Neuron (in vitro differentiated cells): ENCODE results near the gene RPS6KA5.
"Not testable (repeated sequence)": the region's sequence is repeated elsewhere in the genome, so short reads cannot be mapped to it uniquely, and the experiment has no call there.

Source experiments
- H2AFZ ChIP-seq: one replicate; pipeline ENCODE4 v1.6.1; 2013; ENCODE audit warnings: low read depth, mild to moderate bottlenecking, inconsistent platforms, low read length, moderate library complexity
- H3K27me3 ChIP-seq: one replicate; pipeline ENCODE4 v1.6.1; 2013; ENCODE audit warnings: low read length; ENCODE audit not compliant: insufficient read depth
- H3K36me3 ChIP-seq: one replicate; pipeline ENCODE4 v1.6.1; 2013; ENCODE audit warnings: low read length; ENCODE audit not compliant: insufficient read depth
- H3K4me1 ChIP-seq: one replicate; pipeline ENCODE4 v1.6.1; 2013; ENCODE audit warnings: low read length; ENCODE audit not compliant: insufficient read depth
- H3K4me3 ChIP-seq: 2 replicates; pipeline ENCODE4 v1.5.1; 2013; ENCODE audit warnings: mild to moderate bottlenecking, low read length, moderate library complexity
- H3K9me3 ChIP-seq: one replicate; pipeline ENCODE4 v1.6.1; 2013; ENCODE audit warnings: low read length

RPS6KA5 gene

GRCh38 chr14:91034379-91034778 is 26.1 kb downstream of the RPS6KA5 start:
- H3K4me3 ChIP-seq, H3K4me1 ChIP-seq, H3K36me3 ChIP-seq, H2AFZ ChIP-seq, H3K27me3 ChIP-seq, H3K9me3 ChIP-seq: not testable (repeated sequence)

DNA sequence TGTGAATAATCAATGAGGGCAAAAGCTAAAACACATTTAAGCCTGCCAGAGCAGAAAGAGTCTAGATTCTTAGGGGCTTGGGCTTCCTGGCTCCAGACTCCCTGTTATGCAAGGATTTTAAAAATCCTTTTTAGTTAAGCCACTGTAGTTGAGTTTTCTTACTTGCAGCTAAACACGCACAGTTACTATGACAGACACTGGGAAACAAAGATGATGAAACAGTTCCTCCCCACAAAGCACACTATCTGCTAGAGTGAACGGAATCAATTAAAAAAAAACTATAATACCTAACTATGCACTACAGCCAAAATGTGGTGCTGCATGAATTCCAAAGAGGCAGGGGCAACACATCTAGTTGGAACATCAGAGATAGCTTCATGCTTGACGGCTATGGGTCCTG is 28.2 kb downstream of the RPS6KA5 start:
- Histone ChIP-seq H3K4me1 (no peaks in the 10 kb centered on the region), H2AFZ (no peak overlapping the region), H3K4me3 (no peak overlapping the region), H3K36me3 (no peaks in the 10 kb centered on the region), H3K9me3 (peaks cover 2% of the 10 kb centered on the region), H3K27me3 (no peaks in the 10 kb centered on the region)

DNA sequence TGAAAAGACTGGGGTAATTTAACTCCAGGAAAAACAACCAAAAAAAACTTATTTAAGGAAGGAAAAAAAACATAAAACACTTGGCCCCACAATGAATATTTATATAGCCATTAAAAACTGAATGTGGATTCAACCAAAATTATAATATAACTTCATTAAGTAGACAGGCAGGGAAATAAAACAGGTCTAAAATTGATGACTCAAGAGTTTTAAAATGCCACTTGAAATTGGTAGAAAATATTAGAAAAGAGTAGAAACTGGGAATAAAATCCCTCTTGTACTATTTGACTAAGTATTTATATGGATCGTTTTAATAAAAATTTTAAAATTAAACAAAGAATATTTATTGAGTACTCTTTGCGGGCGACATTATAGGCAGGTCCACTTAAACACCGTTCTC is 28.8 kb downstream of the RPS6KA5 start:
- Histone ChIP-seq H3K4me3 (no peak overlapping the region), H3K27me3 (no peaks in the 10 kb centered on the region), H2AFZ (no peak overlapping the region), H3K9me3 (peaks cover 2% of the 10 kb centered on the region), H3K36me3 (no peaks in the 10 kb centered on the region), H3K4me1 (no peaks in the 10 kb centered on the region)

GRCh38 chr14:91029456-91030217 is 30.8 kb downstream of the RPS6KA5 start:
- H3K4me1 ChIP-seq = no peaks in the 10 kb centered on the region
- H3K36me3 ChIP-seq = no peaks in the 10 kb centered on the region
- H3K9me3 ChIP-seq = peaks cover 2% of the 10 kb centered on the region
- no peak overlapping the region for H2AFZ ChIP-seq
- H3K4me3 ChIP-seq = no peak overlapping the region
- no peaks in the 10 kb centered on the region for H3K27me3 ChIP-seq

DNA sequence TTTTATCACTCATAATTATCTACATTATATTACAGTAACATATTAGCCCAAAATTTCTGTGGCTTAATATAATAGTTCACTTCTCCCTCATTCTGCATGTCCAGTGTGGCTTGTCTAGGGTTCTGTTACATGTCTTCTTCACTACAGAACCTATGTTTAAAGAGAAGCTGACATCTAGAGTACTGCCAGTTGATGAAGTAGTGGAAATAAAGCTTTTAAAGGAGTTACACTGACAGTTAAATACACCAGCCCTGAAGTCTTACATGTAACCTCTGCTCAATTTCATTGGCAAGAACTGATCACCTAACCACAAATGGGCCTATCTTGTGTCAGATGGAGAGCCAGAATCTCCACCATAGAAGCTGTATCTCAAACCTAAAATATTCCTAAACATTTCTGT is 32.9 kb downstream of the RPS6KA5 start:
- no peaks in the 10 kb centered on the region for H3K36me3 ChIP-seq
- H3K4me3 ChIP-seq = no peak overlapping the region
- no peaks in the 10 kb centered on the region for H3K4me1 ChIP-seq
- H2AFZ ChIP-seq = no peak overlapping the region
- H3K9me3 ChIP-seq = no peaks in the 10 kb centered on the region
- H3K27me3 ChIP-seq = no peaks in the 10 kb centered on the region

DNA sequence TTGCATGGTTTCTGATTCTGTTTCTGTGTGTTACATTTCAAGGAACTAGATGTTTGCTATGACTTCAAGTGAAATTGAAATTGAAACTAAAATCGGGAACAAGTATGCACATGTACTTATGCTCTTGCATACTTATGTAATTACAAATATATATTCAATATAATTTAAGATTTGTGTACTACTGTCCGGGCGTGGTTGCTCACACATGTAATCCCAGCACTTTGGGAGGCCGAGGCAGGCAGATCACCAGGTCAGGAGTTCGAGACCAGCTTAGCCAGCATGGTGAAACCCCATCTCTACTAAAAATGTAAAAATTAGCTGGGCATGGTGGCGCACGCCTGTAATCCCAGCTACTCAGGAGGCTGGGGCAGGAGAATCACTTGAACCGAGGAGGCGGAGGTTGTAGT is 37.8 kb downstream of the RPS6KA5 start:
- not testable (repeated sequence) for H3K27me3 ChIP-seq, H3K9me3 ChIP-seq, H3K4me1 ChIP-seq, H3K4me3 ChIP-seq, H2AFZ ChIP-seq, H3K36me3 ChIP-seq

- Histone ChIP-seq H3K4me3 (no peak overlapping the region), H3K27me3 (no peaks in the 10 kb centered on the region), H2AFZ (no peak overlapping the region), H3K4me1 (no peaks in the 10 kb centered on the region), H3K9me3 (no peaks in the 10 kb centered on the region), H3K36me3 (no peaks in the 10 kb centered on the region)
Observed at GRCh38 chr14:91021991-91022621, 38.3 kb downstream of the RPS6KA5 start.

- Histone ChIP-seq H3K9me3 (no peaks in the 10 kb centered on the region), H3K27me3 (no peaks in the 10 kb centered on the region), H3K36me3 (no peaks in the 10 kb centered on the region), H3K4me3 (no peak overlapping the region), H3K4me1 (no peaks in the 10 kb centered on the region), H2AFZ (no peak overlapping the region)
Observed at GRCh38 chr14:91021115-91021514, 39.3 kb downstream of the RPS6KA5 start.

GRCh38 chr14:91019673-91020072 is 40.8 kb downstream of the RPS6KA5 start:
- Histone ChIP-seq H3K27me3 (no peaks in the 10 kb centered on the region), H2AFZ (no peak overlapping the region), H3K9me3 (no peaks in the 10 kb centered on the region), H3K4me3 (no peak overlapping the region), H3K4me1 (no peaks in the 10 kb centered on the region), H3K36me3 (no peaks in the 10 kb centered on the region)

GRCh38 chr14:91018481-91018880 is 42.0 kb downstream of the RPS6KA5 start:
- Histone ChIP-seq H3K27me3 (no peaks in the 10 kb centered on the region), H3K4me3 (no peak overlapping the region), H3K9me3 (no peaks in the 10 kb centered on the region), H3K36me3 (no peaks in the 10 kb centered on the region), H3K4me1 (no peaks in the 10 kb centered on the region), H2AFZ (no peak overlapping the region)

- H3K36me3 ChIP-seq = no peaks in the 10 kb centered on the region
- H3K4me1 ChIP-seq = no peaks in the 10 kb centered on the region
Observed at GRCh38 chr14:91016800-91017410, 43.5 kb downstream of the RPS6KA5 start.

GRCh38 chr14:91015435-91015834 is 45.0 kb downstream of the RPS6KA5 start:
- Histone ChIP-seq H2AFZ (no peak overlapping the region), H3K27me3 (no peaks in the 10 kb centered on the region), H3K4me1 (no peaks in the 10 kb centered on the region), H3K9me3 (no peaks in the 10 kb centered on the region), H3K4me3 (no peak overlapping the region), H3K36me3 (no peaks in the 10 kb centered on the region)

More at GRCh38 chr14:91016800-91017410, 43.5 kb downstream of the RPS6KA5 start:
- Histone ChIP-seq H3K9me3 (no peaks in the 10 kb centered on the region), H2AFZ (no peak overlapping the region), H3K4me3 (no peak overlapping the region), H3K27me3 (no peaks in the 10 kb centered on the region)

DNA sequence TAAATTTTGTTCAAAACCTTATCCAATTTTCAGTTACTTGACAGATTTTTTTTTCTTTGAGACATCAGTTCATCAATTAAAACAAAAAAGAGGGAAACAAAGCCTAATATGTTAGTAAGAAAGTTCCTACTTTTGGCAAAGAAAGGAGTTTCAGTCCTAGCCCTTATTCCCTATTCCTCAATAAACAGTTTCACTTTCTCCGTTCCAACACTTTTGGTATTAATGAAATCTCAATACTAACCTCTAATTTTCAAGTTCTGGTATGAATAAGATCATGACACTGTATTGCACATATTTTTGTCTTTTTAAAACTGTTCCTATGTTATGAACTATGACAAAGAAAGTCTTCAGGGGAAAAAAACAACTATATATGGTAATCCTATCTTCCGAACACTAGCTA is 48.4 kb downstream of the RPS6KA5 start:
- Histone ChIP-seq H3K36me3 (no peaks in the 10 kb centered on the region), H3K27me3 (no peaks in the 10 kb centered on the region), H3K4me1 (no peaks in the 10 kb centered on the region), H3K9me3 (no peaks in the 10 kb centered on the region), H2AFZ (no peak overlapping the region), H3K4me3 (no peak overlapping the region)
